ENCODE measurements around the gene WHRN.

- TF ChIP-seq CTCF (IDR thresholded peaks at IDR 0.05) (no peak), POLR2A (IDR thresholded peaks at IDR 0.05) (no peak), EP300 (IDR thresholded peaks at IDR 0.05) (no peak)
Measured at GRCh38 chr9:114465417-114465816, 39.9 kb downstream of the WHRN start.

Data from tibial nerve (tissue), 4 donors.